ENCODE data around the gene GPR83. TPM values are rescaled to one million over a fixed set of nuclear protein-coding genes. Genes with fewer than 3 reads are reported as not detected.
"Not testable (repeated sequence)": the region's sequence is repeated elsewhere in the genome, so short reads cannot be mapped to it uniquely, and the experiment has no call there.

Gene GPR83
- total RNA-seq, 1 experiment from 2014 or later = not detected

- H3K27ac ChIP-seq = no peak overlapping the region
- no peak overlapping the region for H3K4me3 ChIP-seq
- no peaks in the 10 kb centered on the region for H3K4me1 ChIP-seq (replicated peaks)
- no peaks in the 10 kb centered on the region for H3K9me3 ChIP-seq (replicated peaks)
- H3K36me3 ChIP-seq = no peaks in the 10 kb centered on the region
- no peak for DNase-seq (ENCODE audit: low read depth in 1 of 2, low spot score in 2 of 2)
- H3K27me3 ChIP-seq (replicated peaks) = peaks cover 9% of the 10 kb centered on the region; the same call in 1 of the 2 replicates
Measured at GRCh38 chr11:94402355-94402754, 1.1 kb upstream of the GPR83 start.

- Histone ChIP-seq H3K27me3 (replicated peaks) (peaks cover 9% of the 10 kb centered on the region; the same call in 1 of the 2 replicates), H3K9me3 (replicated peaks) (no peaks in the 10 kb centered on the region), H3K36me3 (no peaks in the 10 kb centered on the region), H3K4me1 (replicated peaks) (no peaks in the 10 kb centered on the region), H3K27ac (no peak overlapping the region), H3K4me3 (no peak overlapping the region)
- no peak for DNase-seq (ENCODE audit: low read depth in 1 of 2, low spot score in 2 of 2)
Measured at GRCh38 chr11:94401773-94402265, 600 bp upstream of the GPR83 start.

GRCh38 chr11:94400457-94400838, 771 bp downstream of the GPR83 start:
- H3K4me1 ChIP-seq (replicated peaks) = no peaks in the 10 kb centered on the region
- H3K27me3 ChIP-seq (replicated peaks) = peaks cover 9% of the 10 kb centered on the region; the same call in 1 of the 2 replicates
- H3K4me3 ChIP-seq = no peak overlapping the region
- no peak for DNase-seq (ENCODE audit: low read depth in 1 of 2, low spot score in 2 of 2)
- H3K27ac ChIP-seq = no peak overlapping the region
- no peaks in the 10 kb centered on the region for H3K36me3 ChIP-seq
- H3K9me3 ChIP-seq (replicated peaks) = no peaks in the 10 kb centered on the region

GRCh38 chr11:94400050-94400449, 1.2 kb downstream of the GPR83 start:
- Histone ChIP-seq H3K27me3 (replicated peaks) (peaks cover 9% of the 10 kb centered on the region; the same call in 1 of the 2 replicates), H3K9me3 (replicated peaks) (no peaks in the 10 kb centered on the region), H3K36me3 (no peaks in the 10 kb centered on the region), H3K4me1 (replicated peaks) (no peaks in the 10 kb centered on the region), H3K4me3 (no peak overlapping the region), H3K27ac (no peak overlapping the region)
- no peak for DNase-seq (ENCODE audit: low read depth in 1 of 2, low spot score in 2 of 2)

GRCh38 chr11:94398101-94398500, 3.1 kb downstream of the GPR83 start:
- no peaks in the 10 kb centered on the region for H3K4me1 ChIP-seq (replicated peaks)
- peaks cover 9% of the 10 kb centered on the region; the same call in 1 of the 2 replicates for H3K27me3 ChIP-seq (replicated peaks)
- no peak for DNase-seq (ENCODE audit: low read depth in 1 of 2, low spot score in 2 of 2)
- H3K9me3 ChIP-seq (replicated peaks) = no peaks in the 10 kb centered on the region
- H3K4me3 ChIP-seq = no peak overlapping the region
- no peak overlapping the region for H3K27ac ChIP-seq
- no peaks in the 10 kb centered on the region for H3K36me3 ChIP-seq

GRCh38 chr11:94396282-94396681, 4.9 kb downstream of the GPR83 start:
- Histone ChIP-seq H3K4me1 (replicated peaks) (no peaks in the 10 kb centered on the region), H3K4me3 (no peak overlapping the region), H3K27me3 (replicated peaks) (peaks cover 6% of the 10 kb centered on the region; the same call in 1 of the 2 replicates), H3K36me3 (no peaks in the 10 kb centered on the region), H3K27ac (no peak overlapping the region), H3K9me3 (replicated peaks) (no peaks in the 10 kb centered on the region)
- DNase-seq (ENCODE audit: low read depth in 1 of 2, low spot score in 2 of 2) = no peak

GRCh38 chr11:94391937-94392336, 9.3 kb downstream of the GPR83 start:
- not testable (repeated sequence) for H3K36me3 ChIP-seq; H3K4me1 ChIP-seq (replicated peaks); H3K4me3 ChIP-seq; H3K27ac ChIP-seq; DNase-seq (ENCODE audit: low read depth in 1 of 2, low spot score in 2 of 2); H3K9me3 ChIP-seq (replicated peaks); H3K27me3 ChIP-seq (replicated peaks)

GRCh38 chr11:94379613-94380012, 21.6 kb downstream of the GPR83 start:
- Histone ChIP-seq H3K9me3 (replicated peaks) (no peaks in the 10 kb centered on the region), H3K4me3 (no peak overlapping the region), H3K4me1 (replicated peaks) (no peaks in the 10 kb centered on the region), H3K27ac (no peak overlapping the region), H3K27me3 (replicated peaks) (no peaks in the 10 kb centered on the region), H3K36me3 (no peaks in the 10 kb centered on the region)
- DNase-seq (ENCODE audit: low read depth in 1 of 2, low spot score in 2 of 2) = no peak

GRCh38 chr11:94376841-94377240, 24.4 kb downstream of the GPR83 start:
- H3K4me1 ChIP-seq (replicated peaks) = no peaks in the 10 kb centered on the region
- DNase-seq (ENCODE audit: low read depth in 1 of 2, low spot score in 2 of 2) = no peak
- no peaks in the 10 kb centered on the region for H3K36me3 ChIP-seq
- no peaks in the 10 kb centered on the region for H3K27me3 ChIP-seq (replicated peaks)
- no peak overlapping the region for H3K27ac ChIP-seq
- H3K4me3 ChIP-seq = no peak overlapping the region
- H3K9me3 ChIP-seq (replicated peaks) = no peaks in the 10 kb centered on the region

- not testable (repeated sequence) for H3K27ac ChIP-seq; H3K9me3 ChIP-seq (replicated peaks); H3K36me3 ChIP-seq; DNase-seq (ENCODE audit: low read depth in 1 of 2, low spot score in 2 of 2); H3K4me3 ChIP-seq; H3K27me3 ChIP-seq (replicated peaks); H3K4me1 ChIP-seq (replicated peaks)
Measured at GRCh38 chr11:94370576-94370975, 30.6 kb downstream of the GPR83 start.

- H3K27me3 ChIP-seq (replicated peaks); H3K36me3 ChIP-seq; DNase-seq (ENCODE audit: low read depth in 1 of 2, low spot score in 2 of 2); H3K9me3 ChIP-seq (replicated peaks); H3K4me3 ChIP-seq; H3K4me1 ChIP-seq (replicated peaks); H3K27ac ChIP-seq: not testable (repeated sequence)
Measured at GRCh38 chr11:94350850-94351563, 50.2 kb downstream of the GPR83 start.

GRCh38 chr11:94346311-94346710, 54.9 kb downstream of the GPR83 start:
- H3K27ac ChIP-seq; H3K9me3 ChIP-seq (replicated peaks): not testable (repeated sequence)

GRCh38 chr11:94343495-94343894, 57.7 kb downstream of the GPR83 start:
- no peaks in the 10 kb centered on the region for H3K36me3 ChIP-seq
- no peaks in the 10 kb centered on the region for H3K4me1 ChIP-seq (replicated peaks)
- no peak overlapping the region for H3K4me3 ChIP-seq
- no peaks in the 10 kb centered on the region for H3K9me3 ChIP-seq (replicated peaks)
- DNase-seq (ENCODE audit: low read depth in 1 of 2, low spot score in 2 of 2) = no peak
- no peaks in the 10 kb centered on the region for H3K27me3 ChIP-seq (replicated peaks)
- no peak overlapping the region for H3K27ac ChIP-seq

More at GRCh38 chr11:94346311-94346710, 54.9 kb downstream of the GPR83 start:
- not testable (repeated sequence) for H3K27me3 ChIP-seq (replicated peaks); DNase-seq (ENCODE audit: low read depth in 1 of 2, low spot score in 2 of 2); H3K4me3 ChIP-seq; H3K36me3 ChIP-seq; H3K4me1 ChIP-seq (replicated peaks)

- no peaks in the 10 kb centered on the region for H3K27me3 ChIP-seq (replicated peaks)
Measured at GRCh38 chr11:94342250-94342649, 59.0 kb downstream of the GPR83 start.

GRCh38 chr11:94338651-94339050, 62.6 kb downstream of the GPR83 start:
- no peak overlapping the region for H3K4me3 ChIP-seq
- no peak overlapping the region for H3K27ac ChIP-seq
- H3K9me3 ChIP-seq (replicated peaks) = no peaks in the 10 kb centered on the region
- no peaks in the 10 kb centered on the region for H3K27me3 ChIP-seq (replicated peaks)
- no peaks in the 10 kb centered on the region for H3K36me3 ChIP-seq
- no peaks in the 10 kb centered on the region for H3K4me1 ChIP-seq (replicated peaks)
- DNase-seq (ENCODE audit: low read depth in 1 of 2, low spot score in 2 of 2) = no peak

More at GRCh38 chr11:94342250-94342649, 59.0 kb downstream of the GPR83 start:
- no peaks in the 10 kb centered on the region for H3K36me3 ChIP-seq
- no peak overlapping the region for H3K27ac ChIP-seq
- no peak overlapping the region for H3K4me3 ChIP-seq
- no peaks in the 10 kb centered on the region for H3K9me3 ChIP-seq (replicated peaks)
- DNase-seq (ENCODE audit: low read depth in 1 of 2, low spot score in 2 of 2) = no peak
- H3K4me1 ChIP-seq (replicated peaks) = no peaks in the 10 kb centered on the region
